K562 (cell line): Measurements from ENCODE around the gene FRYL. TPM values are rescaled to one million over a fixed set of nuclear protein-coding genes. Genes with fewer than 3 reads are reported as not detected.

ENCODE experiments used
- ATF4 ChIP-seq: fragments of 450-650 bp; formaldehyde crosslinking; IDR thresholded peaks from 2 replicates; pipeline ENCODE4 v1.4.0; 2022; ENCODE audit warnings: mild to moderate bottlenecking, moderate library complexity
- CBX3 ChIP-seq, 2 experiments: IDR thresholded peaks; 1 replicate in 1 of 2; 2 replicates in 1 of 2; pipeline ENCODE4 v1.6.1; 2012; ENCODE audit warnings: inconsistent platforms in 2 of 2, low read length in 2 of 2, borderline replicate concordance in 1 of 2, control low read depth in 1 of 2
- CHAMP1 ChIP-seq: fragments of 450-650 bp; IDR thresholded peaks from 2 replicates; pipeline ENCODE4 v1.6.1; 2016; ENCODE audit warnings: mild to moderate bottlenecking
- CHD2 ChIP-seq: IDR thresholded peaks from 2 replicates; pipeline ENCODE4 v1.6.1; 2011; ENCODE audit warnings: low read depth, low read length
- CHD7 ChIP-seq: fragments of 200-600 bp; sonication (generic); IDR thresholded peaks from one replicate; pipeline ENCODE4 v1.6.1; 2012; ENCODE audit warnings: mild to moderate bottlenecking, low read depth, low read length, inconsistent platforms
- CTBP1 ChIP-seq: fragments of 450-650 bp; IDR thresholded peaks from 2 replicates; pipeline ENCODE4 v1.6.1; 2016; ENCODE audit warnings: borderline replicate concordance
- ELF1 ChIP-seq: fragments of 200-800 bp; sonication (Bioruptor generic); IDR thresholded peaks from 2 replicates; pipeline ENCODE4 v1.6.1; 2016; ENCODE audit warnings: missing genetic modification characterization, missing compliant biosample characterization
- GATAD2B ChIP-seq: fragments of 450-650 bp; IDR thresholded peaks from 2 replicates; pipeline ENCODE4 v1.6.1; 2017; ENCODE audit warnings: mild to moderate bottlenecking, borderline replicate concordance
- JUN ChIP-seq, 2 experiments: sonication (generic) in 1 of 2; formaldehyde crosslinking in 1 of 2; IDR thresholded peaks; 2 replicates each; pipeline versions ENCODE4 v1.6.1 to v1.8.0; 2012 to 2022; ENCODE audit warnings: borderline replicate concordance in 2 of 2, mild to moderate bottlenecking in 2 of 2, improper control_type of control experiment in 1 of 2, low read depth in 1 of 2, low read length in 1 of 2, missing genetic modification reagents in 1 of 2
- NCOA1 ChIP-seq: fragments of 450-650 bp; IDR thresholded peaks from 2 replicates; pipeline ENCODE4 v1.6.1; 2016; ENCODE audit warnings: low read depth
- RBBP5 ChIP-seq: fragments of 200-600 bp; sonication (generic); IDR thresholded peaks from 2 replicates; pipeline ENCODE4 v1.6.1; 2012; ENCODE audit warnings: borderline replicate concordance, mild to moderate bottlenecking, low read length, control low read depth, inconsistent platforms; ENCODE audit not compliant: insufficient read depth, poor library complexity, severe bottlenecking
- polyA plus RNA-seq, 8 experiments: library from polyadenylated mRNA; depleted of rRNA in 4 of 8; stranded (reverse) in 5 of 8; unstranded in 3 of 8; fragments of >200 nt; fragmentation: Nextera tagmentation in 2 of 8; fragmentation: Illumina TruSeq in 1 of 8; extraction: Ambion mirVana in 2 of 8; extraction: Trizol in 1 of 8; gene quantifications; 2 replicates each; pipeline versions ENCODE4 v1.2.1 to v1.2.3, GENCODE V29; 2011 to 2014; ENCODE audit warnings: inconsistent platforms in 1 of 8, missing spikeins in 1 of 8
- total RNA-seq, 7 experiments: library from RNA; depleted of rRNA in 6 of 7; stranded (reverse); fragments of >200 nt in 6 of 7; fragmentation: Illumina TruSeq in 2 of 7; extraction: Trizol in 2 of 7; gene quantifications; 2 replicates each; pipeline versions ENCODE4 v1.2.1 to v1.2.3, GENCODE V29; 2011 to 2021; ENCODE audit warnings: low replicate concordance in 1 of 7

Gene FRYL
- total and polyA plus RNA-seq, 9 of the 15 experiments (the other 6 are each of a cell fraction or from before 2014, with no cell fraction given): 7.2 to 34.9 (median 15.9) TPM

GRCh38 chr4:48779095-48779997 lies 733 bp downstream of the FRYL start (continued):
- TF ChIP-seq CHD7: no peak
- TF ChIP-seq CBX3 (IDR thresholded peaks at IDR 0.05; ENCODE audit: borderline replicate concordance in 1 of 2, low read length in 2 of 2): no peak
- TF ChIP-seq JUN (IDR thresholded peaks at IDR 0.05; ENCODE audit: borderline replicate concordance, low read depth, low read length): no peak
- TF ChIP-seq JUN (CRISPR knock-in tag; IDR thresholded peaks at IDR 0.05; ENCODE audit: borderline replicate concordance): peak; percentile 79; the same call in 1 of the 2 replicates
- 0 out of 2 replicates have a peak, but pooled peaks have one; percentile 87 for TF ChIP-seq GATAD2B
- TF ChIP-seq CHD2: peak; percentile 71
- TF ChIP-seq RBBP5: peak; percentile 89
- TF ChIP-seq CTBP1: peak; percentile 89
- no peak for TF ChIP-seq ATF4 (CRISPR knock-in tag)
- TF ChIP-seq CHAMP1: no peak
- TF ChIP-seq NCOA1: no peak
- TF ChIP-seq ELF1 (tag): no peak
